Coronary artery (tissue), 2 donors: Measurements from ENCODE around the gene HSP90AB1.

Experiments
- DNase-seq: peaks from one replicate; pipeline ENCODE4 v3.0.0-alpha.2; 2017; ENCODE audit warnings: low spot score
- H3K27ac ChIP-seq, 2 donors: fragments of 200-600 bp; sonication (generic); one replicate each; pipeline ENCODE4 v1.5.1; 2016 to 2019
- H3K4me3 ChIP-seq: fragments of 200-600 bp; sonication (generic); 2 replicates; pipeline ENCODE4 v1.5.1; 2016; ENCODE audit warnings: mild to moderate bottlenecking, moderate library complexity
- TF ChIP-seq, protein P1 (sequence below): fragments of 200-600 bp; sonication (generic); IDR thresholded peaks from one replicate; pipeline ENCODE4 v1.5.1; 2019; ENCODE audit warnings: antibody characterized with exemption

HSP90AB1 gene

DNA sequence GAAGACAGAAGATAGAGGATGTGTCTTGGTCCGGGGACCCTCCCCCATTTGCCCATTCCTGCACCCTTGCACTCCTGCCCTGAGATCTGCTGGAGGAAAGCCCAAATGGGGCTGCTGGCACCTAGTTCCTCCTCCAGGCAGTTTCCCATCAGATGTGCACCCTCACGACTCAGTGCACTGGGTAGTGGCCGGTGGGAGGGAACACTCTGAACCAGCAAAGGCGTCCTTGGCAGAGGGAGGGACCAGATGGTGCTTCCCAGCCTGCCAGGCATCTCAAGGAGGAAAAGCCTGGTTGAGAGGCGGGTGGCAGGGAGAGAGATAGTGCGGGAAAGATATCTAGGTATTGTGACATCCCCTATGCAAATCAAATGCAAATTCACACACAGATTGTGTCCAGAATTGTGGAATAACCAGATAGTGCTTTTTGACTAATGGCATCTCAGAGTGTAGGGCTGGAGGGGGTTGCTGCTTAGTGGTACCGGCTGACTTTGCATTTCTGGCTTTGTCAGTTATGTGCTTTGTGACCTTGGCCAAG, 42.9 kb downstream of the HSP90AB1 start:
- no peak overlapping the region for H3K27ac ChIP-seq
- DNase-seq = no peak
- TF ChIP-seq, protein P1, sequence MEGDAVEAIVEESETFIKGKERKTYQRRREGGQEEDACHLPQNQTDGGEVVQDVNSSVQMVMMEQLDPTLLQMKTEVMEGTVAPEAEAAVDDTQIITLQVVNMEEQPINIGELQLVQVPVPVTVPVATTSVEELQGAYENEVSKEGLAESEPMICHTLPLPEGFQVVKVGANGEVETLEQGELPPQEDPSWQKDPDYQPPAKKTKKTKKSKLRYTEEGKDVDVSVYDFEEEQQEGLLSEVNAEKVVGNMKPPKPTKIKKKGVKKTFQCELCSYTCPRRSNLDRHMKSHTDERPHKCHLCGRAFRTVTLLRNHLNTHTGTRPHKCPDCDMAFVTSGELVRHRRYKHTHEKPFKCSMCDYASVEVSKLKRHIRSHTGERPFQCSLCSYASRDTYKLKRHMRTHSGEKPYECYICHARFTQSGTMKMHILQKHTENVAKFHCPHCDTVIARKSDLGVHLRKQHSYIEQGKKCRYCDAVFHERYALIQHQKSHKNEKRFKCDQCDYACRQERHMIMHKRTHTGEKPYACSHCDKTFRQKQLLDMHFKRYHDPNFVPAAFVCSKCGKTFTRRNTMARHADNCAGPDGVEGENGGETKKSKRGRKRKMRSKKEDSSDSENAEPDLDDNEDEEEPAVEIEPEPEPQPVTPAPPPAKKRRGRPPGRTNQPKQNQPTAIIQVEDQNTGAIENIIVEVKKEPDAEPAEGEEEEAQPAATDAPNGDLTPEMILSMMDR = no peak
- H3K4me3 ChIP-seq = no peak overlapping the region

DNA sequence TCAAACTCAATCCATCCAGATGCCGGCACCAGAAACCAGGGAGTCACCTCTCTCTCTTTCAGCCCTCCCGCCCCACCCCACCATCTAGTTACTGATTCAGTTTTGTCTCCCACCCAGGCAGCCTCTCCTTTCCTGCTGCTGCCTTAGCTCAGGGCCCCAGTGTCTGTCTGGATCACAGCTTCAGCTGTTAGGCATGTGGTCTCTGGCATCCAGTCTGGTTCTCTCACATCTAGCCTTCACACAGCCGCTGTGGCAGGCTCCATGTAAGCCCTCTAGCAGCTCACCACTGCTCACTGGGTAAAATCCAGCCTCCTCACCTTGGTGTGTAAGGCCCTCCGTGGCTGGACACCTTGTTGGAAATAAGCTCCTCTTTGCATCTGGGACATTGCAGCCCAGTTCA, 44.9 kb downstream of the HSP90AB1 start:
- DNase-seq = no peak
- no peak overlapping the region for H3K4me3 ChIP-seq
- no peak overlapping the region for H3K27ac ChIP-seq
- TF ChIP-seq, protein P1 = no peak

DNA sequence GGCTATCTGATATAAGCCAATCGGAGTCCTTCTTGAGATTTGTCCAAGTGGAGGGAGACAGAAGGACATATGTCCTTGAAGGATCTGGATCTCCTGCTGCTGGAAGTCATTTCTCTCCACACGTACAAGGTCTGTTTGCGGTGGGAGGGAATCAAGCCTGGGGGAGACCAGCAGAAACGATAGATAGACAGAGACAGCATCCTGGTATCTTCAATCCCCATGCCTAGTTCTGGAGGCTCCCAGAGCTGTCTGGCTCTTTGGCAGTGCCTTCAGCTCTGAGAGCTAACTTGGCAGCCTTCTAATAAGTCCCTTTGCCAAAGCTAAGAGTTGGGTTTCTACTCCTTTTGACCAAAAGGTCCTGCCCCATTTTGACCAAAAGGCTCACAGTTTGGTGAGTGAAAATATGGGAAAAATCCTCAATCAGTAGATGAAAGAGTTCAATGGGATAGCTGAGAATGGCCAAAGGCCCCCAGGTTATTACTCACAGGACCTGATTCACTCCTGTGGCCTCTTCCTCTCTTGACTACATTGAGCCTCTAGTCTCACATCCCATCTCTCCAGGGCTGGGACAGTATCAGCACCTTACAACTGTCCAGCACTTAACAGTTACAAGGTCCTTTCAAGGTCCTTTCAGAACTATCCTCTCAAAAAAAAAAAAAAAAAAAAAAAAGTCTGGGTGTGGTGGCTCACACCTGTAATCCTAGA, 45.9 kb downstream of the HSP90AB1 start:
- no peak overlapping the region for H3K4me3 ChIP-seq
- TF ChIP-seq, protein P1 = no peak
- no peak for DNase-seq
- H3K27ac ChIP-seq = no peak overlapping the region

DNA sequence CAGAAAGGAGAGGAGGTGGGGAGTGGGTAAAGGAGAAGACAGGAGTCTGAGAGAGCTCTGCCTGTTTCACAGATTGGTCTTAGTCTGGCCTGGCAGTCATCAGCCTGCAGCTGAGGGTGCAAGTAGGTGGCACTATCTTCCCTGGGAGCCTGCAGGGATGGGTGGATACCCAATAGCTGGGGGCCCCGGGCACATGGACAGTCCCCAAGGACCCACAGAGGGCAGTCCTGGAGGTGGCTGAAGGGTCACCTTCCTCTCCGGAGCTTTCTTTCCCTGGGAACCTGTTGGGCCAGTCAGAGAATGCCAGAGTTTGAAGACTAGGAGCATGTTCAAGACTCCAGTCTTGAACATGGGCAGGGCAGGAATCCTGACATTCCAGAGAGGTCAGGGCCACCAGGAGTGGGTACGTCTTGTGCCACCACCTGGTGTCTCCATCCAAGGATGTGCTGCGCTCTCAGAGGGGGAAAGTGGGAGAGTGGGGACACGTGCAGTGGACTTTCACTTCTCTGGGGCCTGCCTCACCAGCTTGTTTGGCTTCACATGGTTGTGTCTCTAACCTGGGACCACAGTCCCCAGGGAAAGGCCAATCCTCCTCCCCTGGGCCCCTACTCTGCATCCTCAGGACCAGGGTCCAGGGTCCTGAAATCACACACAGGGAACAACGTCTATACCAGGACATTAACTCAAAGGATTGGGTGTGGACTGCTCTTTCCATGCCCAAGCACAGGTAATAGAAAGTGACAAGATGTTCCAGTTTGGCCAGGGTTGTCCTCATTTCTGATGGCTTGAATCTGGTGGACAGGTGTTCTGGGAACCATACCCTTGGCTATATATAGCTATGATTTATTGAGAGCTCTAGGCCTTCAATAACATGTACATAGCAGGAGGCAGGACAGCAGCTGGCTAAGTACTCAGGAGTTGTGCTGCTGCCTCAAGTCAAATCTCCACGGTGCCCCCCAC, 48.2 kb downstream of the HSP90AB1 start:
- peak; percentile 53 for DNase-seq
- Histone ChIP-seq H3K4me3 (no peak overlapping the region), H3K27ac (no peak overlapping the region)
- TF ChIP-seq, protein P1 = no peak

DNA sequence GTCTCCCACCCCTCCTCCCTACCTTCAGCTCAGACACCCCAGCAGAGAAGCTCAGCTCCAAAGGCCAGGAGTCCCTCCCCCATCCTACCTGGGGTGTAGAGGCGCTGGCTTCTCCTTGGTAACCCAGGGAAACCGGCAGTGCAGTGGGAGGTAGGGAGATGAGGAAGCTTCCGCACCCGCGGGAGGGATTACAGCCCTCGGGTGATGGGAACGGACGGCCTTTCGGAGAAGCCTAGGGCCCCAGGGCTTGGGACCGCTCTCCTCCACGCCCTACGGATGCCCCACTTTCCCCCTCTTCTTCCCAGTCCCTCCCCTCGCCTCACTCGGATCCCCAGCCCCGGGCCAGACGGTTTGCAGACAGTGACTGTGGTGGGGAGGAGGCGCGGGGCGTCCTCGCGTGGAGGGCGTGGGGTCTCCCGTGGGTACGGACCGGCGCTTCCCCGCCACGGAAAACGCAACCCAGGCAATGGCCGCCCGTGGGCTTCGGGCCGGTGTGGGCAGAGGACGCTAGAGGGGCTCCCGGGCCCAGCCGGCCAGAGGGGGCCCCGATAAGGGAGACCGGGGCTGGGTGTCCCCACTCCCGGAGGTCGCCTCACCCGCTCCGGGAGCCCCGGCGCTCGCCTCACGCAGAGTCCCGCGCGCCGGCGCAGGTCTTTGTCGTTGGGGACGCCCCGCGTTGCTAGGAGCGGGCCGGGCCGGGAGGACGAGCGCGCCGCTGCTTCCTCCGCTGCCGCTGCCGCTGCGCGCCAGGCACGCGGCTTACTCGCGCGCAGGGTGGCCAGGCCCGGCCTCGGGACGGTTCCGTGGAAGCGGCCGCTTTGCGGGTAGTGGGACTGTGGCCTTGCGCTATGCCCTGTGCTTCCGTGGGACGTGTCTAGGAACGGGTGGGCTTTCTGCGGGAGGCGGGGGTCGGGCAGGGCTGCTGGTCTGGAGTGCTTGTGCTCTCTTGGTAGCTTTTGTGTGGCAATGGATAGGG, 50.5 kb downstream of the HSP90AB1 start:
- peak overlapping the region; percentile 73 for H3K4me3 ChIP-seq
- no peak for DNase-seq
- TF ChIP-seq, protein P1 = no peak
- no peak overlapping the region for H3K27ac ChIP-seq

DNA sequence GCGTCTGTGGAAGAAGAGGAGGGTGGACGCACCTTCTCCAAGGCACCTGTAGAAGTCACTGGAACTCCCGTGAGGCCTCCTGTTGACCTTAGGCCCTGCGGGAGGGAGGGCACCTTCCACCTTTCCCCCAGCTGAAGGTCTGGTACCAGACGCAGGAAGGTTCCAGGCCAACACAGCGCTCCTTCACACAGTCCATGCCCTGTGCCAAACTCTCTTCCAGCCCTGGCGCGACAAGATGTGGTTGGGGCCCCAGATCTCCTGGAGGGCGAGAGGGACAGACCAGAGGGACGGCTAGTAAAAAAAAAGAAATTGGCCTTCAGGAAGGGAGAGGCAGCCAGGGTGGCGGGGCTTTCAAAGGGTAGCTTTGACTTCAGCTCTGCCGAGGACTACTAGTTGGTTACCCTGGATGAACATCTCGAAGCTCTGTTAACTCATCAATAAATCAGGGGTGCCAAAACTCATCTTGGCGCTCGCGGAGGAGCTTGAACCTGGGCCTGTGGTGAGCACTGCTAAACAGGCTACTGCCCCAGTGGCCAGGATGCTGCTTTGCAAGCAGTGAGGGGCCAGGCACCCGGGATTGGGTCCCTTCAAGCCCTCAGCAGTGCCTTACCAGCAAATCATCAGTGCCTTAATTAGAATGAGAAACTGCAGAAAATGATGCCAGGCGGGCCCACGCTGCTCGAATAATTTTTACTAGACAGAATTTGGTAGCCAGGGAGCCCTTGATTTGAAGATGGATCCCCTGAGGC, 51.3 kb downstream of the HSP90AB1 start:
- no peak overlapping the region for H3K27ac ChIP-seq
- DNase-seq = no peak
- peak overlapping the region; percentile 73 for H3K4me3 ChIP-seq
- TF ChIP-seq, protein P1 = no peak
